Esophagus squamous epithelium (tissue), 4 donors: ENCODE data around the gene KCNJ6.

Experiments used
- CTCF ChIP-seq, 6 experiments: fragments of 450-650 bp in 4 of 6; fragments of 200-600 bp in 2 of 6; sonication (generic) in 2 of 6; IDR thresholded peaks; one replicate each; pipeline ENCODE4 v1.5.1; 2016 to 2019; ENCODE audit warnings: antibody characterized with exemption in 6 of 6, mild to moderate bottlenecking in 4 of 6, moderate library complexity in 4 of 6
- POLR2A ChIP-seq, 4 donors: fragments of 450-650 bp; IDR thresholded peaks; one replicate each; pipeline ENCODE4 v1.6.1; 2017; ENCODE audit warnings: antibody characterized with exemption in 4 of 4, mild to moderate bottlenecking in 4 of 4, moderate library complexity in 3 of 4

- no peak for TF ChIP-seq CTCF (IDR thresholded peaks at IDR 0.05)
- TF ChIP-seq POLR2A (IDR thresholded peaks at IDR 0.05), result no peak
Observed at GRCh38 chr21:37939251-37939650, 23.0 kb upstream of the KCNJ6 start.
